ENCODE measurements around the gene PI4KB.

Gene PI4KB

DNA sequence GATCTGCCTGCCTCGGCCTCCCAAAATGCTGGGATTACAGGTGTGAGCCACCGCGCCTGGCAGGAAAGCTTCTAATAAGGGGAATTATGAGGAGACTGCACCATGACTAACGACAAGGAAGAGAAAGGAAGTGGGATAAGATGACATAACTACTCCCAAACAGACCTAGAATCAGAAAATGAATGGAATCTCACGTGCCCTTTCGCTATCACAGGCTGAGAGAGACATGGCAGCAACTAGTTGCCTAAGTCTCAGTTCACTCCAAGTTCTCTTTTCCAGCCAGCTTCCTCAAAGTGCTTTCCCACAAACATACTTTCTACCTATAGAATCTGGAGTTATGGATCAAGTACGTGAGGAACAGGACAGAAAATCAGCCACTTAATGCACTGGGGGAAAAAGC, 2.0 kb downstream of the PI4KB start:
- no peak overlapping the region for H3K27ac ChIP-seq (ENCODE audit: low read depth, low read length)
- no peak overlapping the region for H3K4me3 ChIP-seq (ENCODE audit: insufficient read depth, low read length, poor library complexity, severe bottlenecking)
- H3K79me2 ChIP-seq (ENCODE audit: insufficient read depth, low read length) = peaks cover 7% of the 10 kb centered on the region; the same call in 1 of the 2 replicates
- H3K9me2 ChIP-seq (replicated peaks; ENCODE audit: insufficient read depth, low read length) = no peaks in the 10 kb centered on the region
- no peaks in the 10 kb centered on the region for H4K20me1 ChIP-seq (ENCODE audit: low read depth, low read length)
- peaks cover 7% of the 10 kb centered on the region; the same call in 1 of the 2 replicates for H3F3A ChIP-seq (ENCODE audit: insufficient read depth)
- TF ChIP-seq CTCF (IDR thresholded peaks at IDR 0.05; ENCODE audit: insufficient read depth, low read length, poor library complexity, severe bottlenecking) (no peak), EZH2phosphoT487 (conservative IDR thresholded peaks at IDR 0.05; ENCODE audit: low read length) (no peak)
- no peak overlapping the region for H2AFZ ChIP-seq (ENCODE audit: low read depth, low read length, severe bottlenecking)
- no peaks in the 10 kb centered on the region for H3K27me3 ChIP-seq (ENCODE audit: low read length)
- no peaks in the 10 kb centered on the region for H3K9me3 ChIP-seq (ENCODE audit: insufficient read depth, low read length)
- no peaks in the 10 kb centered on the region for H3K36me3 ChIP-seq (ENCODE audit: low read length)
- H3K4me2 ChIP-seq (ENCODE audit: low read depth, low read length, poor library complexity, severe bottlenecking) = no peak overlapping the region
- no peak overlapping the region for H3K9ac ChIP-seq (ENCODE audit: low read length)

- Histone ChIP-seq H3F3A (ENCODE audit: insufficient read depth) (peaks cover 7% of the 10 kb centered on the region; the same call in 1 of the 2 replicates), H3K9ac (ENCODE audit: low read length) (no peak overlapping the region), H3K9me3 (ENCODE audit: insufficient read depth, low read length) (no peaks in the 10 kb centered on the region), H3K4me3 (ENCODE audit: insufficient read depth, low read length, poor library complexity, severe bottlenecking) (no peak overlapping the region), H2AFZ (ENCODE audit: low read depth, low read length, severe bottlenecking) (no peak overlapping the region), H4K20me1 (ENCODE audit: low read depth, low read length) (no peaks in the 10 kb centered on the region), H3K27me3 (ENCODE audit: low read length) (no peaks in the 10 kb centered on the region), H3K4me2 (ENCODE audit: low read depth, low read length, poor library complexity, severe bottlenecking) (no peak overlapping the region), H3K79me2 (ENCODE audit: insufficient read depth, low read length) (peaks cover 7% of the 10 kb centered on the region; the same call in 1 of the 2 replicates), H3K36me3 (ENCODE audit: low read length) (no peaks in the 10 kb centered on the region), H3K27ac (ENCODE audit: low read depth, low read length) (no peak overlapping the region), H3K9me2 (replicated peaks; ENCODE audit: insufficient read depth, low read length) (no peaks in the 10 kb centered on the region)
- TF ChIP-seq CTCF (IDR thresholded peaks at IDR 0.05; ENCODE audit: insufficient read depth, low read length, poor library complexity, severe bottlenecking) (no peak), EZH2phosphoT487 (conservative IDR thresholded peaks at IDR 0.05; ENCODE audit: low read length) (no peak)
These were observed 2.8 kb downstream of the PI4KB start for GRCh38 chr1:151324390-151324930.

DNA sequence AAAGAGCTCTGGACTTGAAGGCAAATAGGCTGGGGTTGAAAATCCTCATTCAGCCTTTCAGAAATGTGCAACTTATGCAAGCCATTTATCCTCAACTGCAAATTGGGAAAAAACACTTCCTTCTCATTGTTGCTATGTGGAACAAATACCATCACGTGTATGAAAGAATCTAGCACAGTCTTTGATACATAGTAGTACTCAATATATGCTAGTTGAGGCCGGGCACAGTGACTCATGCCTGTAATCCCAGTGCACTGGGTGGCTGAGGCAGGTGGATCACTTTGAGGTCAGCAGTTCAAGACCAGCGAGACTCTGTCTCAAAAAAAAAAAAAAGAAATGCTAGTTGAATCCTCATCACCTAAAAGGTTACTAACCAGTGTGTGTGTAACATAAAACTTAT, 8.2 kb downstream of the PI4KB start:
- Histone ChIP-seq H4K20me1 (ENCODE audit: low read depth, low read length) (no peaks in the 10 kb centered on the region), H3K27ac (ENCODE audit: low read depth, low read length) (no peak overlapping the region), H3F3A (ENCODE audit: insufficient read depth) (no peaks in the 10 kb centered on the region), H3K27me3 (ENCODE audit: low read length) (no peaks in the 10 kb centered on the region), H3K36me3 (ENCODE audit: low read length) (no peaks in the 10 kb centered on the region), H3K9ac (ENCODE audit: low read length) (no peak overlapping the region), H3K4me2 (ENCODE audit: low read depth, low read length, poor library complexity, severe bottlenecking) (no peak overlapping the region), H3K9me2 (replicated peaks; ENCODE audit: insufficient read depth, low read length) (no peaks in the 10 kb centered on the region), H3K9me3 (ENCODE audit: insufficient read depth, low read length) (no peaks in the 10 kb centered on the region), H3K79me2 (ENCODE audit: insufficient read depth, low read length) (no peaks in the 10 kb centered on the region), H3K4me3 (ENCODE audit: insufficient read depth, low read length, poor library complexity, severe bottlenecking) (no peak overlapping the region), H2AFZ (ENCODE audit: low read depth, low read length, severe bottlenecking) (no peak overlapping the region)
- TF ChIP-seq CTCF (IDR thresholded peaks at IDR 0.05; ENCODE audit: insufficient read depth, low read length, poor library complexity, severe bottlenecking) (no peak), EZH2phosphoT487 (conservative IDR thresholded peaks at IDR 0.05; ENCODE audit: low read length) (no peak)

All from SU-DHL-6 (cell line).